Tracheal epithelial cell (primary cell): ENCODE results near the gene A1CF. TPM values are rescaled to one million over a fixed set of nuclear protein-coding genes. Genes with fewer than 3 reads are reported as not detected.

ENCODE experiments used
- total RNA-seq: library from RNA; depleted of rRNA; stranded (reverse); fragments of >200 nt; gene quantifications from 2 replicates; pipeline ENCODE4 v1.2.1, GENCODE V29; 2014

A1CF gene
- not detected in 2 replicates for total RNA-seq

GRCh38 chr10:50885097-50885859 lies at the start of gene A1CF:
Gene A1CF, minus strand, starts transcription at chr10:50885627. Its CDS starts 25,687 bp downstream, at chr10:50859940.

Other genes with a start within 250 kb of the A1CF start
- 1.7 and 3.2 TPM in 2 replicates for gene ASAH2B, start 145.7 kb downstream of the A1CF start, total RNA-seq
- 0.24 and 0.43 TPM in 2 replicates for gene PRKG1, start 188.9 kb upstream of the A1CF start, total RNA-seq